HG02623 (cell line): ENCODE data around the gene DDX18.
A peak's percentile ranks its signal among the peaks of the same experiment; 100 is the strongest.
"Not testable (repeated sequence)": the region's sequence is repeated elsewhere in the genome, so short reads cannot be mapped to it uniquely, and the experiment has no call there.

Experiments
- ATAC-seq: cut with Tn5 transposase; IDR thresholded peaks from one replicate; pipeline ENCODE4 v1.9.1; 2021; ENCODE audit warnings: moderate library complexity; ENCODE audit not compliant: unreplicated experiment

DDX18 gene

DNA sequence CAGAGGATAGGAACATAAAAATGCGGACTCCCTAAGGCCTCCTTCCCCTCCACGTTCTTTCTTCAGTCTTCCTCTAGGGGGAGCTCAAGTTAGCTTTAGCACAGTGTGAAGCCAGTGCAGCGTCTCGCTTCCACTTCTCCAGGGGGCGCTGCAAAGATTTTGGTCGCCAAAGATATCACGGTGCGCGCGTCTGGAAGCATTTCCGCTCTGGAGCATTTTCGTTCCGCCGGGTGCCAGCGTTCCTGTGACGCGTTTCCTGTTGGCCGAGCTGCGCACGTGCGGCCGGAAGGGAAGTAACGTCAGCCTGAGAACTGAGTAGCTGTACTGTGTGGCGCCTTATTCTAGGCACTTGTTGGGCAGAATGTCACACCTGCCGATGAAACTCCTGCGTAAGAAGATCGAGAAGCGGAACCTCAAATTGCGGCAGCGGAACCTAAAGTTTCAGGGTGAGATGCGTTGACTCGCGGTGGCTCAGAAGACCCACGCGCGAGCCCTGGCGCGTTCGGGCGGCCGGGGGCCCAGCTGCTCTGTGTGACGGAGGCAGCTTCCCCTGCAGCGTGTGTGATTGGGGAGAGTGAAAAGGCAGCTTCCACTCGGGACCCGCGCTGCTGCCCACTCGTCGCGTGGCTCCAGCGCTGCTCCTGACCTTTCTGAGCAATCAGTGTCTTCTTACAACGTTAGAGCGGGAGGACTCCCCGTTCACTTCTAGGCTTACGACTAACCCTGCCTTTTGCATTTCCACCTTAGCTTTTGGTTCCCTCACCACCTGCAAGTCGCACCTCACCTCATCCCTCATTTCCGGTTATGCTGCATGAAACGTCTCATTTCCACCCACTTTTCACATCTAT lies at the start of gene DDX18:
DDX18 (plus strand) TSS at position 275 of the 848 bp plus-strand sequence; CDS start at position 362, 87 bp downstream.
- ATAC-seq = peak; percentile 96

- no peak for ATAC-seq
Observed at GRCh38 chr2:117770730-117771129, 43.8 kb upstream of the DDX18 start.

DNA sequence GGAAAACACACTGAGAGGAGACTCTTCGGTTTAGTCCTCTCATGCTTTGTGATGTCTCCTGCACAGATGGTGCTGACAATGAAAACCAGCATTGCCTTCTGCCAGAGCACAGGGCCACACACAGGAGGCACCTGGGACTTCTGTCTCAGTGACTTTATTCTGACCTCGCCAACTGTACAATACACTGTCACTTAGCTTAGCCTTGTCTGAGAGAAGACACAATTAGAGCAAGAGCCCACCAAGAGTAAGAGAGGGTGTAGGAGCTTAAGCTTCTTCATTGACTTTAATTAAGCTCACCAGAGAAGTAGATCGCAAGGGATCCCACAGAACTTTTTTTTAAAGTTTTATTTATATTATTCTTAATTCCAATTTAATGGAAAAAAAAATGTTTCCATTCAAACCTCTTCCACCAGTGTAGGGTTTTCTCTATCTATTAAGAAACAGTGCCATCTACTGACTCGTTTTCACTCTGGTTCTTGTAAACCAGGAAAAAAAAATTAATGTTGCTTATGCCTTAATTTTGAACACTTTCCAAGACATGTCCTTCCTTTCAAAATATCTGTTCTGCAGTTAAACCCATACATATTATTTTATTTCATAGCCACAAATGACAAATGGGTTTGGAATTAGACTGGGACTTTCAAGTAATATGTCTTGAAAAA lies 42.4 kb upstream of the DDX18 start:
- ATAC-seq = no peak

DNA sequence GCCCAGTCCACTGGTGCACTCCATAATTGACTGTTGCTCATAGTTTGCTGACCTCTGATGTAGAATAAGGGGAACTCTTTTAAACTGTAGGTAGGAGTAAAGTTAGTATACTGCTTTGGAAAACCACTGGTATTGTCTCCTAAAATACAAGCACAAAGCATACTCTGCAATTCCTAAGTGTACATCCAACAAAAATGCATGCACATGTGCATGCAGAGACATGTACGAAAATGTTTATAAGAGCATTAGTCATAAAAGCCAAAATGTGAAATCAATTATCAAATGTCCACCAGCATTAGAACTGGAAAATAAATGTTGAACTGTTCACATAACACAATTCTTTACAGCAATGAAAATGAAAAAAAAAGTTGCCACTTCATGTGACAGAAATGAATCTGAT lies 39.8 kb upstream of the DDX18 start:
- ATAC-seq = no peak

- no peak for ATAC-seq
Observed at GRCh38 chr2:117775703-117776219, 38.7 kb upstream of the DDX18 start.

GRCh38 chr2:117776888-117777287 lies 37.6 kb upstream of the DDX18 start:
- ATAC-seq = no peak

DNA sequence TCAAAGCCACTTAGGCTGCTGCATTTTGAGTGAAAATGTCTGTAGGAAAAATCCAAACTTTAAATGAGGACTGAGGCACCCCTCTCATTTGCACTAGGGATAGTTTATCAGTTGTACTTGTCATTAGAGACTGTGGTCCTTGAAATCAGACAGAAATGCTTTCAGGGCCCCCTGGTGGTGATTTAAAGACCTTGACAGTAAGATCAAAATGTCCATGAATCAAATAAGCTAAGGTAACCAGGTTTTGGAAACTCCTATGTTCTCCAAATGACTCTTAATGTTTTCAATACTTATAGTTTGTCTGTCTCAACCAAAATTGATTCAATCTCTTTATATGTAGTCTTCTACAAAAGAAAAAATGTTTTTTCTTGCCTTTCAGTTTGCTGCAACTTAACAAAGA lies 28.8 kb upstream of the DDX18 start:
- peak; percentile 67 for ATAC-seq

GRCh38 chr2:117786520-117786919 lies 28.0 kb upstream of the DDX18 start:
- no peak for ATAC-seq

DNA sequence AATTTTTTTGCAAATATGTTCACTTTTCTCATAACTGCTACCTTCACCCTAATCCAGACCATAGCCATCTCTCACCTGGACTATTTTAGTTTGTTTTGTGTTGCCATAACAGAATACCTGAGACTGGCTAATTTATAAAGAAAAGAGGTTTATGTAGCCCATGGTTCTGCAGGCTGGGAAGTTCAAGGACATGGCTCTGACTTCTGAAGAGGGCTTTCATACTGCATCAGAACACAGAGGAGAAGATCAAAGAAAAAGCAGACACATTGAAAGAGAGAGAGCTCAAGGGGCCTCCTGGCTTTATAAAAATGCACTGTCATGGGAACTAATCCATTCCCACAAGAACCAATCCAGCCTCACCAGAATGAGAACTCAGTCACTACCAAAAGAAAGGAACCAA lies 25.0 kb upstream of the DDX18 start:
- ATAC-seq = no peak

DNA sequence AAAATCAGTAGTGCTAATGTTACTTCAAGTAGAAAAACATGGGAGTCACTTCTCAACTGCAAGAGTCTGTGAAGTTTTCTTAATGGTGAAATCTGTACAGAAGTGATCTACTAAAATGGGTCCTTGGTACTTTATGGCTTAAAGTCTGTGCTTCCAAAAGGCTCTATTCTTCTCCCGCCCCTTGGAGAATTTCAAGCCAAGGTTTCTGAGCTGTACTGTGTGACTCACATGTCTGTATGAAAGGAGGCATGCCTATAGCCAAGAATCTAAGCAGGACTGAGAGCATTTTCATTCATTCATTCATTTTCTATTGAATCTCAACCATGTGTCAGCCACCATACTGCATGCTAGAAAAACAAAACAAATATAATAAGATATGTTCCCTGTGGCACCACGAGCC lies 19.8 kb upstream of the DDX18 start:
- no peak for ATAC-seq

GRCh38 chr2:117801826-117802225 lies 12.7 kb upstream of the DDX18 start:
- ATAC-seq = no peak

DNA sequence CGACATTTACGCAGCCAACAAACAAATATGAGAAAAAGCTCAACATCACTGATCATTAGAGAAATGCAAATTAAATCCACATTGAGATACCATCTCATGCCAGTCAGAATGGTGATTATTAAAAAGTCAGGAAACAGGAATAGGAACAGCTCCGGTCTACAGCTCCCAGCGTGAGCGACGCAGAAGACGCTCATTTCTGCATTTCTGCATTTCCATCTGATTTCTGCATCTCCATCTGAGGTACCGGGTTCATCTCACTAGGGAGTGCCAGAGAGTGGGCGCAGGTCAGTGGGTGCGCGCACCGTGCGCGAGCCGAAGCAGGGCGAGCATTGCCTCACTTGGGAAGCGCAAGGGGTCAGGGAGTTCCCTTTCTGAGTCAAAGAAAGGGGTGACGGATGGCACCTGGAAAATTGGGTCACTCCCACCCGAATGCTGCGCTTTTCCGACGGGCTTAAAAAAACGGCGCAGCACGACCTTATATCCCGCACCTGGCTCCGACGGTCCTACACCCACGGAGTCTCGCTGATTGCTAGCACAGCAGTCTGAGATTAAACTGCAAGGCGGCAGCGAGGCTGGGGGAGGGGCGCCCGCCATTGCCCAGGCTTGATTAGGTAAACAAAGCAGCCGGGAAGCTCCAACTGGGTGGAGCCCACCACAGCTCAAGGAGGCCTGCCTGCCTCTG lies 10.7 kb upstream of the DDX18 start:
- ATAC-seq = not testable (repeated sequence)

DNA sequence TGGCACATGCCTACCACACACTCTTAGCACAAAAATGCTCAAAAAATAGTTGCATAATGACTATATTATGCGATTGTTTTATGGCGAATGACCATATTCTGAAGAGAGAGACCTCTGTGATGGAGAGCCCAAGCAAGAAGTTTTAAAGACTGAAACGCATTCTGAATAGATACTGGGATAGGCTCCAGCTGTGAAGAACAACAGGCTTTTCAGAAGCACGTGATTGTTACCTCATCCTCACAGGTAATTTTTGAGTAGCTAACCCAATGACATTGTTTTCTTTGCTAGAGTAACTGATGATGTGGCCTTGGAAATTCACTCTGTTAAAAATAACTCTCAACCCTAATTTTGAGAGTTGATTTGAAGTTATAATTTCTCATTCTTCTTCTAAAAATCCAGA lies 2.0 kb upstream of the DDX18 start:
- ATAC-seq = no peak

DNA sequence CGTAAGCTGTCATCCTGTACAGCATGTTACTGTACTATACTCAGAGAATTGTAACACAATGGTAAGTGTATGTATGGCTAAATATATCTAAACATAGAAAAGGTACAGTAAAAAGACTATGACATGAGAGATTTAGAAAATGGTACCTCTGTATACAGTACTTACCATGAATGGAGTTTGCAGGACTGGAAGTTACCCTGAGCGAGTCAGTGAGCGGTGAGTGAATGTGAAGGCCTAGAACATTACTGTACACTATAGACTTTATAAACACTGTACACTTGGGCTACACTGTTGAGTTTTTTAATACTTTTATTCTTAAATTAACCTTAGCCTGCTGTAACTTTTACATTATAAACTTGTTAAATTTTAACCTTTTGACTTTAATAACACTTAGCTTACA lies 1.5 kb downstream of the DDX18 start:
- ATAC-seq = no peak

DNA sequence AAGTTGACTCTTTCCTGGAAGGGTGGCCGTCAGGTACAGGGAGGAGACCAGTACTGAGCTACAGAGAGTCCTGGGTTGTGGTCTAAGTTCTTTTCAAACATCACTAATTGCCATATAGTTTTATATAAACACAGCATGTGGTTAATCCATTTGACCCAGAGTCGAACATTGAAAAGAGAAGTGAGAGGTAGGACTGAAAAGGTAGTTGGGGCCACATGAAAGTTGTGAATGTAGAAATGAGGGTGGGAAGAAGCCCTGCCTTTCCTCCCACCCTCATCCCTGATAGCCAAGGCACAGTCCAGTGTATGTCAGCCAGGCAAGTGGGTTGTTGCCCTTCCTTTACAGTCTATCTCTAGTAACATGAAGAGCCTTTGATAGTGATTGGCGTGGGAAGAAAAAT lies 4.4 kb downstream of the DDX18 start:
- ATAC-seq = no peak

DNA sequence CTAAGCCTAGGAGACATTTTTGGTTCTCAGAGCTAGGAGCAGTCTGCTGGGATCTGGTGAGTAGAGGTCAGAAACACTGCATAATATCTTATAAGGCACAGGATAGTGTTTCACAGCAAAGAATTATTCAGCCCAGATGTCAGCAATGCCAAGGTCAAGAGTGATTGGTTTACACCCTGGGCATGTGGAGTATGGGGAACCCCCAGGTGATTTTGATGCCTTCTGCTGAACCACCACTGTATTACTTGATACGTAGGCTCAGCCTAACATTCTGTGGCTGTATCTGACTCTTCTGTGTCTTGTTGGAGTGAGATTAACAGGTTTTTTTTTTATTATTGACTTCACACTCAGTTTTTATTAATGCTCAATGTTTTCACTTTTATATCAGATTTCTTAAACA lies 6.0 kb downstream of the DDX18 start:
- peak; percentile 59 for ATAC-seq

DNA sequence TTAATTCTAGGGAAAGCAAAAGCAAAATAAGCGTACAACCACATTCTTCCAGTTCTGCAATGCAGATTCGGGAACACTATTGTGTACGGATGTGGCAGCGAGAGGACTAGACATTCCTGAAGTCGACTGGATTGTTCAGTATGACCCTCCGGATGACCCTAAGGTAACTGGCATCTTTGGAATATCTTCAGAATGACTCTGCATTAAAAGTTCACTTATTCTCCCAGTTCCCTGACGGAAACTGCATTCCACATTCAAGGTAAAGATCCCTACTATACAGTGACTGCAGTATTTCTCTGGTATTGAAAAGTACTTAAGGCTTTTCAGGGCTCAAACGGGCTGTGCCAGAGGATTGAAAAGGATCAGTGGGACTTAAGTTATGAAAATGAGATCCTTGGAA lies 10.9 kb downstream of the DDX18 start:
- ATAC-seq = no peak

GRCh38 chr2:117827464-117827863 lies 13.0 kb downstream of the DDX18 start:
- not testable (repeated sequence) for ATAC-seq

- no peak for ATAC-seq
Observed at GRCh38 chr2:117828870-117829269, 14.4 kb downstream of the DDX18 start.

DNA sequence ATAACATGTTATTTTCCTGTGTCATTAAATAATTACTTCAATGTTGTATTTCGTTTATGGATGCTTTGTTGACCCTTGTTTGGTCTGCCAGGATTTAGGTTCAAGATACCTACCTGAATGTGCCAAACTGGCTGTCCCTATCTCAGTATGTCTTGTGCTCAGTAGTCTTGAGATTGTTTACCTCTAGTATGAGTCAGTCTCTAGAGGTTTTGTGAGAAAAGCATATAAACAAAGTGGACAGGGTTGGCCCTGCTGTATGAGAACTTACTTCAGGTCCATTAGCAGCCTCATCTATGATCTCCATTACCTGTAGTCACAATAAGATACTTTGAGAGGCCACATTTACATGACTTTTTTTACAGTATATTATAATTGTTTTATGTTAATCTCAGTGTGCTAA lies 17.8 kb downstream of the DDX18 start:
- ATAC-seq = no peak

- no peak for ATAC-seq
Observed at GRCh38 chr2:117832905-117833613, 18.6 kb downstream of the DDX18 start.
